ENCODE measurements around the gene CD81.

GRCh38 chr11:2420502-2421225, 43.6 kb downstream of the CD81 start:
- peak; percentile 88 for TF ChIP-seq CTCF (IDR thresholded peaks at IDR 0.05)
- no peak for TF ChIP-seq ZFX (IDR thresholded peaks at IDR 0.05; ENCODE audit: borderline replicate concordance)

Measured in 22Rv1 (cell line).